Osteoblast (primary cell): Measurements from ENCODE around the gene ECSCR. TPM values are rescaled to one million over a fixed set of nuclear protein-coding genes. Genes with fewer than 3 reads are reported as not detected.
A peak's percentile ranks its signal among the peaks of the same experiment; 100 is the strongest.
"Not testable (repeated sequence)": the region's sequence is repeated elsewhere in the genome, so short reads cannot be mapped to it uniquely, and the experiment has no call there.

Source experiments
- DNase-seq: peaks from one replicate; pipeline ENCODE4 v3.0.0; 2011; ENCODE audit warnings: low spot score, mixed read lengths; ENCODE audit not compliant: insufficient read length; ENCODE audit errors: missing footprints
- H2AFZ ChIP-seq: 2 replicates; pipeline ENCODE4 v1.6.0; 2011; ENCODE audit warnings: mild to moderate bottlenecking, low read length
- H3K27ac ChIP-seq: 2 replicates; pipeline ENCODE4 v1.5.1; 2011; ENCODE audit warnings: mild to moderate bottlenecking, low read depth, low read length, moderate library complexity
- H3K27me3 ChIP-seq: 2 replicates; pipeline ENCODE4 v1.6.0; 2012; ENCODE audit warnings: mild to moderate bottlenecking, control low read depth, inconsistent platforms, low read length, moderate library complexity; ENCODE audit not compliant: insufficient read depth
- H3K36me3 ChIP-seq: 2 replicates; pipeline ENCODE4 v1.5.1; 2011; ENCODE audit warnings: mild to moderate bottlenecking, low read length, control low read depth, moderate library complexity; ENCODE audit not compliant: insufficient read depth
- H3K4me1 ChIP-seq: 2 replicates; pipeline ENCODE4 v1.5.1; 2011; ENCODE audit warnings: mild to moderate bottlenecking, low read length, control low read depth, moderate library complexity; ENCODE audit not compliant: insufficient read depth
- H3K4me2 ChIP-seq: 2 replicates; pipeline ENCODE4 v1.6.0; 2011; ENCODE audit warnings: mild to moderate bottlenecking, low read length; ENCODE audit not compliant: insufficient read depth
- H3K4me3 ChIP-seq: fragments of 200-600 bp; sonication (generic); 3 replicates; pipeline ENCODE4 v1.5.1; 2012; ENCODE audit warnings: mild to moderate bottlenecking, low read length, inconsistent platforms; ENCODE audit not compliant: insufficient read depth
- H3K79me2 ChIP-seq: 2 replicates; pipeline ENCODE4 v1.6.0; 2012; ENCODE audit warnings: mild to moderate bottlenecking, low read length, control low read depth, inconsistent platforms; ENCODE audit not compliant: insufficient read depth
- H3K9me3 ChIP-seq: 2 replicates; pipeline ENCODE4 v1.5.1; 2011; ENCODE audit warnings: low read depth, low read length, control low read depth
- H4K20me1 ChIP-seq: 2 replicates; pipeline ENCODE4 v1.6.0; 2012; ENCODE audit warnings: mild to moderate bottlenecking, low read length, control low read depth; ENCODE audit not compliant: insufficient read depth
- total RNA-seq: library from RNA; depleted of rRNA; stranded (reverse); fragments of >200 nt; gene quantifications from 2 replicates; pipeline ENCODE4 v1.2.3, GENCODE V29; 2012
- TF ChIP-seq, protein P1 (sequence below): IDR thresholded peaks from 2 replicates; pipeline ENCODE4 v1.5.1; 2011; ENCODE audit warnings: mild to moderate bottlenecking, low read depth, low read length, moderate library complexity; ENCODE audit errors: extremely low read depth

The ECSCR gene
- total RNA-seq, 1 donor: 0.36 TPM

DNA sequence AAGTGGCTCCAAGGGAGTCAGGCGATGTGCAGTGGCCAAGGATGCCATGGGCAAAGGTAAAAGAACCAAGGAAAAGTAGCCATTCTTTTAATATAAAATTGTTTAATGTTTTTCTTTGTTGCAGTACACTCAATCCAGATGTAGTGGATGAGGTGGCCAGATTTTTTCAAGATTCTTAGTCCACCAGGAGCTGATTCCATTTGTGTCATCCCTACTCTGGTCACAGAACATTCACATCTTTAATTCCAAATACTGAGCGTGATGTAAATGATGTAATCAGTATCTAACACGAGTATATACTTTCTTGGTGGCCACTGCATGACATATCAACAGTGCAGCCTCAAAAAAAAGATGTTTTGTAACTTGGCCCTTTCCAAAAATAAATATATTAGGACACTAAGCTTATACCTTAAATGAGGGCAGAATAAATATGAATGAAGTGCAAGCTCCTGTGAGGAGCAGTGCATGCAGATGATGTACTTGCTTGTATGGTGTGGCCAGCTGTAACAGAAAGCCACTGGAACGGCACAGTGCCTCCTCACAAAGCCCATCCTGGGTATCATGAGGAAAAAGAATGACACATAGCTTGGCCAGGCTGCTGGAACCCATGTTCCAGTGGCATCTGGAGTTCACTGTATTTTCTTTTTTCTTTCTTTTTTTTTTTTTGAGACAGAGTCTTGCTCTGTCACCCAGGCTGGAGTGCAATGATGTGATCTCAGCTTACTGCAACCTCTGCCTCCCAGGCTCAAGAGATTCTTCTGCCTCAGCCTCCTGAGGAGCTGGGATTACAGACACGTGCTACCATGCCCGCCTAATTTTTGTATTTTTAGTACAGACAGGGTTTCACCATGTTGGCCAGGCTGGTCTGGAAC, 52.2 kb downstream of the ECSCR start:
- TF ChIP-seq, protein P1, sequence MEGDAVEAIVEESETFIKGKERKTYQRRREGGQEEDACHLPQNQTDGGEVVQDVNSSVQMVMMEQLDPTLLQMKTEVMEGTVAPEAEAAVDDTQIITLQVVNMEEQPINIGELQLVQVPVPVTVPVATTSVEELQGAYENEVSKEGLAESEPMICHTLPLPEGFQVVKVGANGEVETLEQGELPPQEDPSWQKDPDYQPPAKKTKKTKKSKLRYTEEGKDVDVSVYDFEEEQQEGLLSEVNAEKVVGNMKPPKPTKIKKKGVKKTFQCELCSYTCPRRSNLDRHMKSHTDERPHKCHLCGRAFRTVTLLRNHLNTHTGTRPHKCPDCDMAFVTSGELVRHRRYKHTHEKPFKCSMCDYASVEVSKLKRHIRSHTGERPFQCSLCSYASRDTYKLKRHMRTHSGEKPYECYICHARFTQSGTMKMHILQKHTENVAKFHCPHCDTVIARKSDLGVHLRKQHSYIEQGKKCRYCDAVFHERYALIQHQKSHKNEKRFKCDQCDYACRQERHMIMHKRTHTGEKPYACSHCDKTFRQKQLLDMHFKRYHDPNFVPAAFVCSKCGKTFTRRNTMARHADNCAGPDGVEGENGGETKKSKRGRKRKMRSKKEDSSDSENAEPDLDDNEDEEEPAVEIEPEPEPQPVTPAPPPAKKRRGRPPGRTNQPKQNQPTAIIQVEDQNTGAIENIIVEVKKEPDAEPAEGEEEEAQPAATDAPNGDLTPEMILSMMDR: no peak
- H4K20me1 ChIP-seq: no peaks in the 10 kb centered on the region
- H2AFZ ChIP-seq: no peak overlapping the region
- H3K4me3 ChIP-seq: no peak overlapping the region
- no peak overlapping the region for H3K27ac ChIP-seq
- no peaks in the 10 kb centered on the region for H3K9me3 ChIP-seq
- no peak for DNase-seq
- H3K27me3 ChIP-seq: no peaks in the 10 kb centered on the region
- H3K4me2 ChIP-seq: no peak overlapping the region
- peaks cover 3% of the 10 kb centered on the region for H3K36me3 ChIP-seq
- H3K4me1 ChIP-seq: no peaks in the 10 kb centered on the region
- H3K79me2 ChIP-seq: no peaks in the 10 kb centered on the region

DNA sequence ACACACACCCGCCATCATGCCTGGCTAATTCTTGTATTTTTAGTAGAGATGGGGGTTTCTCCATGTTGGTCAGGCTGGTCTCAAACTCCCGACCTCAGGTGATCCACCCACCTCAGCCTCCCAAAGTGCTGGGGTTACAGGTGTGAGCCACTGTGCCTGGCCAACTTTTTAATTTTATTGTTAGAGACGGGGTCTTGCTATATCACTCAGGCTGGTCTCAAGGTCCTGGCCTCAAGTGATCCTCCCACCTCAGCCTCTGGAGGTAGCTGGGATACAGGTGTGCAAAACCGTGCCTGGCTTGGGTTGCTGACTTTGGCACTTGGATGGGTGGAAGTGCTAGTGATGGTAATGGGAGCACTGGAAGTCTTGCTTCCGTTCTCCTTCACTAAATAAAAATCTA, 53.4 kb downstream of the ECSCR start:
- not testable (repeated sequence) for H3K27me3 ChIP-seq, H3K9me3 ChIP-seq, H3K4me3 ChIP-seq, H3K79me2 ChIP-seq, H4K20me1 ChIP-seq, DNase-seq, H3K4me1 ChIP-seq, H3K27ac ChIP-seq, H3K4me2 ChIP-seq, H3K36me3 ChIP-seq, H2AFZ ChIP-seq

DNA sequence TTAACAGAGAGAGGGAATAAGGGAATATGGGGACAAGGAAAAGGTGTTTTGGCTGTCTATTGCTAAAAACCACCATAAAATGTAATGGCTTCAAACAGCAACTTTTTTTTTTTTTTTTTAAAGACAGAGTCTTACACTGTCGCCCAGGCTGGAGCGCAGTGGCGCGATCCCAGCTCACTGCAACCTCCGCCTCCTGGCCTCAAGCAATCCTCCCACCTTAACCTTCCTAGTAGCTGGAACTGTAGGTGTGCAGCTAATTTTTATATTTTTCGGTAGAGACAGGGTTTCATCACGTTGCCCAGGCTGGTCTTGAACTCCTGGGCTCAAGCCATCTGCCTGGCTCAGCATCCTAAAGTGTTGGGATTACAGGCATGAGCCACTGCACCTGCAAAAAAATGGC, 54.4 kb downstream of the ECSCR start:
- H3K36me3 ChIP-seq: no peaks in the 10 kb centered on the region
- H3K9me3 ChIP-seq: no peaks in the 10 kb centered on the region
- DNase-seq: no peak
- H3K27ac ChIP-seq: no peak overlapping the region
- TF ChIP-seq, protein P1: no peak
- H2AFZ ChIP-seq: no peak overlapping the region
- H3K4me3 ChIP-seq: no peak overlapping the region
- H3K4me1 ChIP-seq: peaks cover 10% of the 10 kb centered on the region
- H3K27me3 ChIP-seq: no peaks in the 10 kb centered on the region
- no peaks in the 10 kb centered on the region for H4K20me1 ChIP-seq
- H3K79me2 ChIP-seq: no peaks in the 10 kb centered on the region
- no peak overlapping the region for H3K4me2 ChIP-seq

DNA sequence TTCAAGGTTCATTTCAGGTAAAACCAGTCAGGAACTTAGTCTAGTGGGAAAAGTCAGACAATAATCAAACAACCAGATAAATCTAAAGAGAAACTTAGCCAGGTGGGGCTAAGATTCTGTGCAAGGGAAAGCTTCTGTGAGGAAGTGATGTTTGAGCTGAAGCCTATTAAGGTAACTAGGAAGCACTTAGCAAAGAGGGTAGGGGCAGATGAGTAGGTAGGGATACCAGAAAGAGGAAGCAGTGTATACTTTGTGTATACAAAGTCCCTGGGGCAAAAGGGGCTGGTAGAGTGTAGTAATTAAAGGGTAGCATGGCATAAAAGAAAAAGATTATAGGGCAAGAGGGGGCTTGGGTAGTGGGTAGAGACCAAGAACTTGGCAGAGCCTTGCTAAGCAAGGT, 55.0 kb downstream of the ECSCR start:
- Histone ChIP-seq H3K4me3 (no peak overlapping the region), H3K9me3 (no peaks in the 10 kb centered on the region), H3K79me2 (no peaks in the 10 kb centered on the region), H3K36me3 (no peaks in the 10 kb centered on the region), H3K27me3 (no peaks in the 10 kb centered on the region), H3K4me2 (no peak overlapping the region), H3K4me1 (peaks cover 13% of the 10 kb centered on the region), H4K20me1 (no peaks in the 10 kb centered on the region), H2AFZ (no peak overlapping the region), H3K27ac (no peak overlapping the region)
- TF ChIP-seq, protein P1: no peak
- DNase-seq: peak; percentile 19
